Parathyroid adenoma (tissue), 2 donors: ENCODE measurements around the gene NPAS1.

Source experiments
- H2AFZ ChIP-seq: fragments of 300-600 bp; sonication (generic); one replicate; pipeline ENCODE4 v1.7.0; 2017; ENCODE audit warnings: antibody characterized with exemption, mild to moderate bottlenecking
- H3K27ac ChIP-seq: fragments of 300-600 bp; sonication (generic); one replicate; pipeline ENCODE4 v1.7.0; 2017
- H3K27me3 ChIP-seq: fragments of 300-600 bp; sonication (generic); one replicate; pipeline ENCODE4 v1.7.0; 2017; ENCODE audit warnings: low read length; ENCODE audit not compliant: control insufficient read depth, insufficient read depth
- H3K36me3 ChIP-seq: fragments of 300-600 bp; sonication (generic); one replicate; pipeline ENCODE4 v1.7.0; 2017; ENCODE audit warnings: low read length; ENCODE audit not compliant: control insufficient read depth, insufficient read depth
- H3K4me1 ChIP-seq: fragments of 300-600 bp; sonication (generic); one replicate; pipeline ENCODE4 v1.7.0; 2017; ENCODE audit warnings: control low read depth
- H3K4me2 ChIP-seq: fragments of 300-600 bp; sonication (generic); one replicate; pipeline ENCODE4 v1.7.0; 2017; ENCODE audit warnings: low read length
- H3K4me3 ChIP-seq: fragments of 300-600 bp; sonication (generic); one replicate; pipeline ENCODE4 v1.7.0; 2017; ENCODE audit warnings: low read depth, low read length
- H3K79me2 ChIP-seq: fragments of 300-600 bp; sonication (generic); one replicate; pipeline ENCODE4 v1.7.0; 2017; ENCODE audit warnings: control low read depth
- H3K9ac ChIP-seq: fragments of 300-600 bp; sonication (generic); one replicate; pipeline ENCODE4 v1.7.0; 2017; ENCODE audit warnings: mild to moderate bottlenecking
- H3K9me3 ChIP-seq: fragments of 300-600 bp; sonication (generic); one replicate; pipeline ENCODE4 v1.7.0; 2017; ENCODE audit warnings: low read length; ENCODE audit not compliant: control insufficient read depth
- TF ChIP-seq, protein P1 (sequence below): fragments of 300-600 bp; sonication (generic); IDR thresholded peaks from one replicate; pipeline ENCODE4 v1.7.0; 2017; ENCODE audit warnings: antibody characterized with exemption, mild to moderate bottlenecking
- donor health status: primary hyperparathyroidism.

Gene NPAS1

DNA sequence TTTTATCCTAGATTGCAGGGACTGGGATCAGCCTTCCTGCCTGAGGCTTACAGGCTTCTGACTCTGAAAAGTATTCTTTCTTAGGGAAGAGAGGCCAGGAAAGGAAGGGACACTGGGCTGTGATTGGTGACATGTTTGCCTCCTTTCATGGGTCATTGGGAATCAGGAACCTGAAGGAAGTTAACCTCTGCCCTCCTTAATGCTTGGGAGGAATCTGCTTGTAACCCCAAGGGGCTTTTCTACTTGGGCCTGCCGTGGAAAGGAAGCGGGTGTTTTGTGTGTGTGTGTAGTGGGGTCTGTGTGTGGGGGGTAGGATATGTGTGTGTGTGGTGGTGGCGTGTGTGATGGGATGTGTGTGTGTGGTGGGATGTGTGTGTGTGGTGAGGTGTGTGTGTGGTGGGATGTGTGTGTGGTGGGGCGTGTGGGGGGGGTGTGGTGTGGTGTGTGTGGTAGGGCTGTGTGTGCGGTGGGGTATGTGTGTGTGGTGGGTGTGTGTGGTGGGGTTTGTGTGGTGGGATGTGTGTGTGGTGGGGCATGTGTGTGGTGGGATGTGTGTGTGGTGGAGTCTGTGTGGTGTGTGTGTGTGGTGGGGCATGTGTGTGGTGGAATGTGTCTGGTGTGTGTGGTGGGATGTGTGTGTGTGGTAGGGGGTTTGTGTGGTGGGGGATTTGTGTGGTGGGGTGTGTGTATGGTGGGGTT, 41.3 kb upstream of the NPAS1 start:
- peak overlapping the region; percentile 81 for H3K27ac ChIP-seq
- no peak overlapping the region for H2AFZ ChIP-seq
- H3K4me1 ChIP-seq: peaks cover 36% of the 10 kb centered on the region
- no peak overlapping the region for H3K4me3 ChIP-seq
- TF ChIP-seq, protein P1, sequence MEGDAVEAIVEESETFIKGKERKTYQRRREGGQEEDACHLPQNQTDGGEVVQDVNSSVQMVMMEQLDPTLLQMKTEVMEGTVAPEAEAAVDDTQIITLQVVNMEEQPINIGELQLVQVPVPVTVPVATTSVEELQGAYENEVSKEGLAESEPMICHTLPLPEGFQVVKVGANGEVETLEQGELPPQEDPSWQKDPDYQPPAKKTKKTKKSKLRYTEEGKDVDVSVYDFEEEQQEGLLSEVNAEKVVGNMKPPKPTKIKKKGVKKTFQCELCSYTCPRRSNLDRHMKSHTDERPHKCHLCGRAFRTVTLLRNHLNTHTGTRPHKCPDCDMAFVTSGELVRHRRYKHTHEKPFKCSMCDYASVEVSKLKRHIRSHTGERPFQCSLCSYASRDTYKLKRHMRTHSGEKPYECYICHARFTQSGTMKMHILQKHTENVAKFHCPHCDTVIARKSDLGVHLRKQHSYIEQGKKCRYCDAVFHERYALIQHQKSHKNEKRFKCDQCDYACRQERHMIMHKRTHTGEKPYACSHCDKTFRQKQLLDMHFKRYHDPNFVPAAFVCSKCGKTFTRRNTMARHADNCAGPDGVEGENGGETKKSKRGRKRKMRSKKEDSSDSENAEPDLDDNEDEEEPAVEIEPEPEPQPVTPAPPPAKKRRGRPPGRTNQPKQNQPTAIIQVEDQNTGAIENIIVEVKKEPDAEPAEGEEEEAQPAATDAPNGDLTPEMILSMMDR: no peak
- H3K4me2 ChIP-seq: no peak overlapping the region
- no peaks in the 10 kb centered on the region for H3K27me3 ChIP-seq
- no peaks in the 10 kb centered on the region for H3K36me3 ChIP-seq
- H3K9me3 ChIP-seq: no peaks in the 10 kb centered on the region
- H3K79me2 ChIP-seq: peaks cover 19% of the 10 kb centered on the region
- no peak overlapping the region for H3K9ac ChIP-seq

DNA sequence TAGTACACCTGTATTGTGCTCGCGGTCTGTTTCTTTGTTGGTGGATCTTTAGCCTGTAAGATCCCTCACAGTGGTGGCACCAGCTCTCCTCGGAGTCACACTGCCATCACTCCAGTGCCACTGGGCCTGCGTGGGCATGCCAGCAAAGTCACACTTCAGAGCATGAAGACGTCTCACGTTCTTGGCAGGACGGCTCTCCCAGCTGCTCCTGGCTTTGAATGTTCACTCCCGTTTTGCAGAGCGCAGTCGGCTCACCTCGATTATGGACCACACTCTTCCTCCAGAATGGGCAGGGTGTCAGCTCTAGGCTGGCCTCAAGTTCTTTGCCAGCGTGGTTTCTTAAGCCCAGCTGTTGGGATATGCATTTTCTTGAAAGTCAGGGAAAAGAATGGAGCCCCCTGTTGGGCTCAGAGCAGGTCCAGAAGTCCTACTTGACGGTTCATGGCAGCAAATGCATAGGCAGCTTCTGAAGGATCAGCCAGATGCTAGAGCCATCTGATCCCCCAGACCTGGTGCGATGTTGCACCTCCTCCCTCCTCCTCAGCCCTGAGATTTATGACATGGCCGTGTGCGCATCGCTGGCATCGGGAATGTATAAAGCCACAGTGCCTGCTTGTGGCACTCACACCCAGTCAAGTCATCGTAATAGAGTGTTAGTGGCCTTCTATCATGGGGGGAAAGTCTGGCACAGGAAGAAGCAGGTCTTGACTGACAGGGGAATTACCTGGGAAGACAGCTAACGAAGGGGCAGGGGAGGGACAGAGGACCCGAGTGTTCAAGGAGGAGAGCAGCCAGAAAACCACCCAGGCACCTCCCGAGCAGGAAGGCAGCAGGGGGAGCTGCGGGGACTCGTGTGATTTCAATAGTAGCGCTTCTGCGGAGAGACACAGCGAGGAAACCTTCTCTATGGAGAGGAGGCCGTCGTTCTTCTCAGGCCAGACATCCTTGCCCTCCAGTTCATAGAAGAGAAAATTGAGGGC, 40.2 kb upstream of the NPAS1 start:
- no peaks in the 10 kb centered on the region for H3K27me3 ChIP-seq
- no peaks in the 10 kb centered on the region for H3K9me3 ChIP-seq
- no peak overlapping the region for H2AFZ ChIP-seq
- no peak overlapping the region for H3K4me2 ChIP-seq
- H3K36me3 ChIP-seq: no peaks in the 10 kb centered on the region
- TF ChIP-seq, protein P1: no peak
- H3K9ac ChIP-seq: no peak overlapping the region
- no peak overlapping the region for H3K27ac ChIP-seq
- H3K4me1 ChIP-seq: peaks cover 36% of the 10 kb centered on the region
- no peak overlapping the region for H3K4me3 ChIP-seq
- peaks cover 23% of the 10 kb centered on the region for H3K79me2 ChIP-seq

- H2AFZ ChIP-seq: no peak overlapping the region
- TF ChIP-seq, protein P1: no peak
- H3K4me3 ChIP-seq: peak overlapping the region; percentile 6
- peaks cover 30% of the 10 kb centered on the region for H3K4me1 ChIP-seq
- no peaks in the 10 kb centered on the region for H3K36me3 ChIP-seq
- no peaks in the 10 kb centered on the region for H3K9me3 ChIP-seq
- H3K4me2 ChIP-seq: peak overlapping the region; percentile 36
- H3K27me3 ChIP-seq: no peaks in the 10 kb centered on the region
- no peak overlapping the region for H3K9ac ChIP-seq
- no peak overlapping the region for H3K27ac ChIP-seq
- H3K79me2 ChIP-seq: peaks cover 36% of the 10 kb centered on the region
Observed at GRCh38 chr19:46980761-46981160, 38.9 kb upstream of the NPAS1 start.

GRCh38 chr19:46981286-46981945, 38.2 kb upstream of the NPAS1 start:
- H3K79me2 ChIP-seq: peaks cover 40% of the 10 kb centered on the region
- H3K4me3 ChIP-seq: peak overlapping the region; percentile 6
- TF ChIP-seq, protein P1: no peak
- H3K9me3 ChIP-seq: no peaks in the 10 kb centered on the region
- peak overlapping the region; percentile 50 for H3K4me2 ChIP-seq
- no peaks in the 10 kb centered on the region for H3K36me3 ChIP-seq
- H3K27me3 ChIP-seq: no peaks in the 10 kb centered on the region
- H2AFZ ChIP-seq: no peak overlapping the region
- no peak overlapping the region for H3K27ac ChIP-seq
- peaks cover 28% of the 10 kb centered on the region for H3K4me1 ChIP-seq
- H3K9ac ChIP-seq: no peak overlapping the region
